HG02763 (cell line): ENCODE data around the gene ZNF135.

ENCODE experiments used
- ATAC-seq: cut with Tn5 transposase; IDR thresholded peaks from one replicate; pipeline ENCODE4 v1.9.1; 2021; ENCODE audit warnings: mild to moderate bottlenecking, moderate library complexity; ENCODE audit not compliant: unreplicated experiment

ZNF135 gene

GRCh38 chr19:58059003-58059670 is at the start of gene ZNF135:
Gene ZNF135, plus strand, starts transcription at chr19:58059282. Its CDS starts 721 bp downstream, at chr19:58060003.
- no peak for ATAC-seq

GRCh38 chr19:58009301-58009665 is 49.8 kb upstream of the ZNF135 start:
- ATAC-seq = no peak

- ATAC-seq = no peak
These were observed 49.3 kb upstream of the ZNF135 start for GRCh38 chr19:58009666-58010301.

GRCh38 chr19:58010507-58010906 is 48.6 kb upstream of the ZNF135 start:
- ATAC-seq = no peak

GRCh38 chr19:58014141-58014540 is 44.9 kb upstream of the ZNF135 start:
- ATAC-seq = no peak

GRCh38 chr19:58020129-58020528 is 39.0 kb upstream of the ZNF135 start:
- no peak for ATAC-seq

GRCh38 chr19:58021541-58022282 is 37.4 kb upstream of the ZNF135 start:
- no peak for ATAC-seq

- no peak for ATAC-seq
These were observed 36.8 kb upstream of the ZNF135 start for GRCh38 chr19:58022283-58022660.

- ATAC-seq = no peak
These were observed 34.4 kb upstream of the ZNF135 start for GRCh38 chr19:58024661-58025060.

- no peak for ATAC-seq
These were observed 25.2 kb upstream of the ZNF135 start, which contains the start of gene ZSCAN1 for GRCh38 chr19:58033741-58034476. Gene ZSCAN1, plus strand, starts transcription at chr19:58034025. Its CDS starts 3,812 bp downstream, at chr19:58037837.

GRCh38 chr19:58034477-58034793 is 24.6 kb upstream of the ZNF135 start:
- no peak for ATAC-seq

GRCh38 chr19:58035863-58036262 is 23.2 kb upstream of the ZNF135 start:
- no peak for ATAC-seq

GRCh38 chr19:58037927-58038687 is 21.0 kb upstream of the ZNF135 start:
- ATAC-seq = no peak

- ATAC-seq = no peak
These were observed 20.3 kb upstream of the ZNF135 start for GRCh38 chr19:58038688-58039204.

GRCh38 chr19:58040751-58041525 is 18.1 kb upstream of the ZNF135 start:
- ATAC-seq = no peak

GRCh38 chr19:58042495-58043340 is 16.4 kb upstream of the ZNF135 start:
- ATAC-seq = no peak

- no peak for ATAC-seq
These were observed 14.7 kb upstream of the ZNF135 start for GRCh38 chr19:58044391-58044790.

GRCh38 chr19:58044886-58045285 is 14.2 kb upstream of the ZNF135 start:
- ATAC-seq = no peak
